K562 (cell line): ENCODE data around the gene ALAS2. TPM values are rescaled to one million over a fixed set of nuclear protein-coding genes. Genes with fewer than 3 reads are reported as not detected.
A peak's percentile ranks its signal among the peaks of the same experiment; 100 is the strongest.

ENCODE experiments used
- BRD4 ChIP-seq: fragments of 200-600 bp; sonication (generic); IDR thresholded peaks from 2 replicates; pipeline ENCODE4 v1.6.1; 2017; ENCODE audit warnings: inconsistent platforms
- CHD7 ChIP-seq: fragments of 200-600 bp; sonication (generic); IDR thresholded peaks from one replicate; pipeline ENCODE4 v1.6.1; 2012; ENCODE audit warnings: mild to moderate bottlenecking, low read depth, low read length, inconsistent platforms
- ELF4 ChIP-seq: fragments of 450-650 bp; formaldehyde crosslinking; IDR thresholded peaks from 2 replicates; pipeline ENCODE4 v1.4.0; 2022; ENCODE audit warnings: missing genetic modification characterization
- FOXA1 ChIP-seq: fragments of 450-650 bp; IDR thresholded peaks from 2 replicates; pipeline ENCODE4 v1.6.1; 2016; ENCODE audit warnings: mild to moderate bottlenecking, borderline replicate concordance
- KAT7 ChIP-seq: sonication (generic); formaldehyde crosslinking; IDR thresholded peaks from 2 replicates; pipeline ENCODE4 v1.8.0; 2022; ENCODE audit warnings: missing genetic modification reagents, mild to moderate bottlenecking, borderline replicate concordance
- KLF10 ChIP-seq: fragments of 250-450 bp; sonication (Bioruptor Pico); IDR thresholded peaks from 2 replicates; pipeline ENCODE4 v1.6.1; 2021; ENCODE audit warnings: matching md5 sums
- NCOA6 ChIP-seq: fragments of 450-650 bp; IDR thresholded peaks from 2 replicates; pipeline ENCODE4 v1.6.1; 2017; ENCODE audit warnings: mild to moderate bottlenecking
- NELFE ChIP-seq: IDR thresholded peaks from 2 replicates; pipeline ENCODE4 v1.6.1; 2011; ENCODE audit warnings: mild to moderate bottlenecking; ENCODE audit not compliant: insufficient read depth, insufficient read length
- NFXL1 ChIP-seq: fragments of 450-650 bp; formaldehyde crosslinking; IDR thresholded peaks from 2 replicates; pipeline ENCODE4 v1.4.0; 2021; ENCODE audit warnings: mild to moderate bottlenecking
- PATZ1 ChIP-seq: fragments of 250-450 bp; sonication (Bioruptor Pico); IDR thresholded peaks from 2 replicates; pipeline ENCODE4 v1.5.0; 2020; ENCODE audit warnings: mild to moderate bottlenecking, borderline replicate concordance
- PHF21A ChIP-seq: fragments of 450-650 bp; IDR thresholded peaks from 2 replicates; pipeline ENCODE4 v1.6.1; 2017; ENCODE audit warnings: low read depth, borderline replicate concordance
- SMARCC2 ChIP-seq: fragments of 450-650 bp; IDR thresholded peaks from 2 replicates; pipeline ENCODE4 v1.6.1; 2017; ENCODE audit warnings: antibody characterized with exemption, moderate library complexity, mild to moderate bottlenecking, low read depth
- SPI1 ChIP-seq: IDR thresholded peaks from 2 replicates; pipeline ENCODE4 v1.6.1; 2011; ENCODE audit warnings: low read depth, low read length, control low read depth, borderline replicate concordance
- TBL1XR1 ChIP-seq, 2 experiments: IDR thresholded peaks; 2 replicates each; pipeline ENCODE4 v1.6.1; 2012; ENCODE audit warnings: improper control_type of control experiment in 2 of 2, low read length in 2 of 2, mild to moderate bottlenecking in 1 of 2
- TGIF2 ChIP-seq: sonication (generic); formaldehyde crosslinking; IDR thresholded peaks from 2 replicates; pipeline ENCODE4 v1.8.1; 2022; ENCODE audit warnings: mild to moderate bottlenecking, missing genetic modification reagents, moderate library complexity
- TSC22D4 ChIP-seq: fragments of 450-650 bp; IDR thresholded peaks from 2 replicates; pipeline ENCODE4 v1.6.1; 2016; ENCODE audit warnings: missing genetic modification characterization, missing biosample characterization, control low read depth
- ZFP1 ChIP-seq: fragments of 450-650 bp; formaldehyde crosslinking; IDR thresholded peaks from 2 replicates; pipeline ENCODE4 v1.4.0; 2020; ENCODE audit warnings: mild to moderate bottlenecking, mixed read lengths
- ZFP36 ChIP-seq: fragments of 150-350 bp; IDR thresholded peaks from 2 replicates; pipeline ENCODE4 v1.6.1; 2018; ENCODE audit warnings: low read length, low read depth; ENCODE audit not compliant: partially characterized antibody
- polyA plus RNA-seq, 8 experiments: library from polyadenylated mRNA; depleted of rRNA in 4 of 8; stranded (reverse) in 5 of 8; unstranded in 3 of 8; fragments of >200 nt; fragmentation: Nextera tagmentation in 2 of 8; fragmentation: Illumina TruSeq in 1 of 8; extraction: Ambion mirVana in 2 of 8; extraction: Trizol in 1 of 8; gene quantifications; 2 replicates each; pipeline versions ENCODE4 v1.2.1 to v1.2.3, GENCODE V29; 2011 to 2014; ENCODE audit warnings: inconsistent platforms in 1 of 8, missing spikeins in 1 of 8
- total RNA-seq, 7 experiments: library from RNA; depleted of rRNA in 6 of 7; stranded (reverse); fragments of >200 nt in 6 of 7; fragmentation: Illumina TruSeq in 2 of 7; extraction: Trizol in 2 of 7; gene quantifications; 2 replicates each; pipeline versions ENCODE4 v1.2.1 to v1.2.3, GENCODE V29; 2011 to 2021; ENCODE audit warnings: low replicate concordance in 1 of 7

Gene ALAS2
- total and polyA plus RNA-seq, 9 of the 15 experiments (the other 6 are each of a cell fraction or from before 2014, with no cell fraction given): 14.6 to 101 (median 33.4) TPM

- TF ChIP-seq TBL1XR1 (IDR thresholded peaks at IDR 0.05; ENCODE audit: low read length in 2 of 2) (peak; percentile 91 to 94), NELFE (no peak), ZFP1 (CRISPR knock-in tag) (no peak), KAT7 (CRISPR knock-in tag) (no peak), PATZ1 (CRISPR knock-in tag) (no peak), FOXA1 (no peak), KLF10 (no peak), CHD7 (no peak), TGIF2 (CRISPR knock-in tag) (no peak), TSC22D4 (tag) (no peak), SMARCC2 (peak; percentile 86), PHF21A (no peak), BRD4 (no peak), NFXL1 (CRISPR knock-in tag) (no peak), ZFP36 (no peak), SPI1 (no peak), NCOA6 (no peak), ELF4 (CRISPR knock-in tag) (peak; percentile 68; the same call in 1 of the 2 replicates)
Observed at GRCh38 chrX:55014897-55015299, 15.9 kb downstream of the ALAS2 start (continued).
